ENCODE results near the gene ATP7A.
"Not testable (repeated sequence)": the region's sequence is repeated elsewhere in the genome, so short reads cannot be mapped to it uniquely, and the experiment has no call there.

The ATP7A gene

GRCh38 chrX:77910108-77910840 is at the start of gene ATP7A:
Gene ATP7A, plus strand, starts transcription at chrX:77910693. Its CDS starts 60,949 bp downstream, at chrX:77971642.
- DNase-seq, result peak; percentile 93 to 95

DNA sequence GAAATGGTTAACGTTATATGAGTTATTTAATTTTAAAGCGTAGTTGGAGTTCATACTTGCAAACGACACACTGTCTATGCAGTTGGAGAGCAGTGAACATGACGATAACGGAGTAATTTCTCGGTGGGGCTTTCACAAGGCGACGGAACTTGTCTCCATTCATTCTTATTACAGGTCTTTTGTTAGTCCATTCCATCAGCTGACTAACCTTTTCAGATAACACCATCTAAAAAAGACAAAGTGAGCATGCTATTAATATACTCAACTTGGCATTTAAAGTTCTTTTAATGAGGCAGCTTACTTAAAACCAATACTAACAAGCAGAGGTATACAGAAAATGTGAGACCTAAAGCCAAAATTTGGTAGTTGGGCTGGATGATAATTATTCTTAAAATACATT is 35.1 kb upstream of the ATP7A start:
- DNase-seq, result no peak

DNA sequence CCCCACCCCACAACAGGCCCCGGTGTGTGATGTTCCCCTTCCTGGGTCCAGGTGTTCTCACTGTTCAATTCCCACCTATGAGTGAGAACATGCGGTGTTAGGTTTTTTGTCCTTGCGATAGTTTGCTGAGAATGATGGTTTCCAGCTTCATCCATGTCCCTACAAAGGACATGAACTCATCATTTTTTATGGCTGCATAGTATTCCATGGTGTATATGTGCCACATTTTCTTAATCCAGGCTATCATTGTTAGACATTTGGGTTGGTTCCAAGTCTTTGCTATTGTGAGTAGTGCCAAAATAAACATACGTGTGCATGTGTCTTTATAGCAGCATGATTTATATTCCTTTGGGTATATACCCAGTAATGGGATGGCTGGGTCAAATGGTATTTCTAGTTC is 29.1 kb upstream of the ATP7A start:
- DNase-seq, result not testable (repeated sequence)

- DNase-seq, result no peak
Observed at GRCh38 chrX:77892887-77893286, 17.6 kb upstream of the ATP7A start.

GRCh38 chrX:77893713-77894112 is 16.8 kb upstream of the ATP7A start:
- no peak for DNase-seq

DNA sequence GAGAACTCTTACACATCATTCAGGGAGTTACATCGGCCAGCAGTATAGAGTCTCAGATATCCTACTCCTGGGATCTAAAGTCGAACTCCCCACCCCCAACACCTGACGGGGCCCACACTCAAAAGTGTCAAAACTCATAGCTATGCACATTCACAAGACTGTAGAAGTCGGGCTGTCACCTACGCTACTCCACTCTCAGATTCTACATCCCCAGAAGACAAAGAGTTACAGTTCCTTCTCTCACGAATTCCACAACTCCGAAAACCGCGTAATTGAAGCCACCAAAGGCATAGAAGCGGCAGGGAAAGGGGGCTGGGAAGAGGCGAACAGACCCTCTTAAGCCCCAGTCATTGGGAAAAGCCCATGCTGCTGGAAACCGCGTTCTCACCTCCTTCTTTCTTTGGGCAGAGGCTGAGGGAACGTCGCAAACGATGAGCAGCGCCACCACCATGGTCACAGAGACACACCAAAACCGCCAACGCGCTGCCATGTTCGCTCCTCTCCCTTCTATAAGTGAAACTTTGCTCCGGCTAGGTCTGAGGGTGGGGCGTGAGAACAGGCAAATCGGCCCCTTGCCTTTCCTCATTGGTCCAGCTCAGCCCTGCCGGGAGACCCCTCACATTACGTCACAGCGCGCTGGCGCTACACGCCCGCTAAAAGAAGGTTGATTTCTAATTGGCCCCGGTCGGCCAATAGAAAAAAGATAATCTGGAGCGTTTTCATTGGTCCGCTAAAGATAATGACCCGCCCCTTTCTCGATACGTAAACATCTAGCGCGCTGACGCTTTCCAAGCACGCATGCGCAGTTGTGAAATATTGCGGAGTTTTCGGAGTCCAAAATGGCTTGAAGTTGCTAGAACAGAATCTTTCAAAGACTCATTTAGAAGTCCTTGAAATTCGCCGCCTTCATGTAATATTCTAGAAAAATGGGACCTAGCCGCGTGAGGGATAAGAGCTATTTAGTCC is 15.3 kb upstream of the ATP7A start, which contains the start of gene MAGT1:
Gene MAGT1 (minus strand): TSS at position 515 of the 966 bp plus-strand sequence. CDS start 25 bp downstream, at position 490.
- DNase-seq, result peak; percentile 97

DNA sequence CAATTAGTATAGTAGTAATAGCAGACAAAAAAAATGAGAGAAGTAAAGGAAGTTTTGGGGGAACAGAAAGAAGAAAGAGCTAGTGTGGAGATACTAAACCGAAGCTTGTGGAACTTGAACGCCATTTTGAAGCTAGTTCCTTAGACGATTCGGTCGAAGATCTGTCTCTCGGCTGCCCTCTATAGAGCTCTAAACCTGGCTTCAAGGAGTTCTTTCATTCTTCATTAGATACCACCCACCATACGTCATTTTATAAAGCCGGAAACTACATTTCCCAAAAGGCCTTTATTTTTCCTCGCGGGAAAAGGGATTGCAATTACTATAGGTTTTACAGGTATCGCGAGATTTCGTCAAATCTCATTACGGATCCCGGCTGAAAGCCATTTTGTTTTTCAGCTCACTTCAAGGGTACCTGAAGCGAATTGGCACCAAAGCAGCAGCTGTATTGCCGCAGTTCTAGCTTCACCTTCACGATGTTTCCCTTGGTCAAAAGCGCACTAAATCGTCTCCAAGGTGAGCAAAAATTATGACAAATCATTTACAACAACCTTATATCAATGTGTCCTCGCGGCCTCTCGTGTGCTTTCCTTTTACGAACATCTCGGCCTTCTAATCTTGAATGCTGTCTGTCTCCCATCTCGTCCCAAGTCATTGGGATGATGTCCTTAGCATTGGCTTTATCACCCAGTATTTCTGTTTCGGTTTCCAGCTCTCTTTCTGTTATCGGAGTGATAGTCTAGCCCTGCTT is 11.2 kb upstream of the ATP7A start, which contains the start of gene COX7B:
Gene COX7B (plus strand): TSS at position 388 of the 748 bp plus-strand sequence. CDS start 86 bp downstream, at position 474.
- DNase-seq, result peak; percentile 97

DNA sequence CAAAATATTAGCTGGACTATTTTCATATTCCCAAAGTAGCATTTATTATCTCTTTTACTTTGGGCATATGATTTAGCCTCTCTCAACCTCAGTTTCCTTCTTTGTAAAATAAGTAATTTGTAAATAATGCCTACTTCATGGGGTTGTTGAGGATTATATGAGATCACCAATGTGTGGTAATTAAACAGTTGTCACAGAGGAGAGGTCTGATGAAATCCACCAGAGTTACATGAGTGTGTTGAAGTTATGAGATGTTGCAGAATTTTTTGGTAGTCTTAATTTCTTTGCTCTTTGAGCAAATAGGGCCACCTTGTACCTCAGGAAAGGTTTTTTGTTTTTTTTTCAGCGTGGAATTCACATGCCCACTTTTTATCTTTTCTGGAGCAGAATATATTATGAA is 9.8 kb upstream of the ATP7A start:
- DNase-seq, result no peak

GRCh38 chrX:77901506-77901905 is 9.0 kb upstream of the ATP7A start:
- DNase-seq, result no peak

DNA sequence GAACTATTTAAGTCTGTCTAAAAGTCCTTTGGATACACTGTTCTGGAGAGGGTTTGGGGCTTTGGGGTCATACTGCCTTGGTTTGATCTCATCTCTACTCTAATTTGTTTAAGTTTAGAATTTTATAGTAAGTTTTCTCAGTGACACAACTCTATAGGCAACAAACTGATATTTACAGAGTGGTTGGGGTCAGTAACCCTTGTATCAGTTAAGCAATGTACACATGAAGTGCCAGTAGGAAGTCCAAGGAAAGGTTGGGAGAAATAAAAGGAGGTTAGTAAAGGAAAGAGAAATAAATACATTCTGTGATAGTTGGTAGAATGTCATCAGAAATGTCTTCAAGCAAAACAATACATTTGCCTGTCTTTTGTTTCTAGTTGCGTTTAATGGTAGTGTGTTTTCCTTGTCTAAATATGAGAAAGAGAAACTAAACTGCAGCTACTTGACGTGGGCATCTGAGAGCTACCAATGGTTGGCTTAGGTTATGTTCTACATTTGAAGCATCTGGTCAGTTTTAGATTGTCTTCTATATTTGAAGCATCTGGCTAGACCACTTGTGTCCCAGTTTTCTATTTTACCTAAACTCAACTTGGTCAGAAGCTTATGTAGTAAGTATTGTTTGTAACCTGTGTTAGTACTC is 6.9 kb downstream of the ATP7A start:
- no peak for DNase-seq

DNA sequence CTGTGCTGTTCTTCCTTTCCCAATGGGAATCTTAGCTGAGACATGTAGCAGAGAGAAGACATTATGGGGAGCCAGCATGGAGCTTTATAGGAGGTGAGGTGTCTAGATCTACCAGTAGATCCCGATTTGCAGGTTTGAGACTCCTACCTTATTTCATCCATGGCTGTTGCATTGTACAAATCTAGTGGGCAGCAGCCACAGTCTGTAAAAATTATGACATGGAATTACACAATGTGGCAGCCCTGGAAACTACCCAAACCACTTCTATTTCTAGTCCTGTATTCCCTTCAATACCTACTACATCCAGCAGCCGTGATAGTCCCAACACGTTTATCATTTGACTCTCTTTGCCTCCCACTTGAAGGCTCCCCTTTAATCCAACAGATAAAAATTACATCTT is 8.1 kb downstream of the ATP7A start:
- DNase-seq, result no peak

- not testable (repeated sequence) for DNase-seq
Observed at GRCh38 chrX:77919370-77919769, 8.9 kb downstream of the ATP7A start.

- no peak for DNase-seq
Observed at GRCh38 chrX:77922787-77923186, 12.3 kb downstream of the ATP7A start.

DNA sequence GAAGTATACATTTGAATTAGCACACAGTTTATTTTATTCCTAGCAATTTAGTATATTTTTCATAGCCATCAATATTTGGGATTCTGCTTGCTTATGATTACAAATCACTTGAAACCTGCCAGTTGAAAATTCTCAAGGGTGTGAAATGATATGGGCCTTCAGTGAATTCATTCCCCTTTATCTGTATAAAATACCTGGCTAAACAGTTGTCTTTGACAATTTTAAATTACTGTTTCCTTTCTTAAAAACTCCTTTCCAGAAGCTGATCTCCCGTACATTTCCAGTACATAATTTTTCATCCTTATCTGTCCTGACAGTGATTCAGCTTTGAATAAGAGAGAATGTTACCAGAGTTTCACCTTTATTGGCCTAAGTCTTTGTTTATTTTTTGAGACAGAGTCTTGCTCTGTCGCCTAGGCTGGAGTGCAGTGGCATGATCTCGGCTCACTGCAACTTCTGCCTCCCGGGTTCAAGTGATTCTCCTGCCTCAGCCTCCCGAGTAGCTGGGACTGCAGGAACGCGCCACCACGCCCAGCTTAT is 13.9 kb downstream of the ATP7A start:
- no peak for DNase-seq

DNA sequence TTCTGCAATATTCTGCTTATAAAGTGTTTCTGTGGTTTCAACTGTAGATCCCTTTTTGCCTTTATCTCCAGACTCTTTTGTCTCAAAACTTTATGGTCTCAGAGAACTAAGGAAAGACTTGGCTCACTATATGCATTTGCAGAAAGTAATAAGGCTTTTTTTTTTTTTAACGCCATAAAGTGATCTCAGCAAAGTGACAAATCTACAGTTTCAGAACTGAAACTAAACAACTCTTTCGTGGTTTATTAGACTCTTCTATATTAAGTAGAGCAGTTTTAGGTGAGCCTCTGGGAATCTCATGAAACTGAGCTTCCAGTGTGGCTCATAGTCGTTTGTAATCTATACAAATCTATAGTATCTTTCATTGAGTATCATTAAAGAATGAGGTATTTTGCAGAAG is 15.3 kb downstream of the ATP7A start:
- DNase-seq, result no peak

DNA sequence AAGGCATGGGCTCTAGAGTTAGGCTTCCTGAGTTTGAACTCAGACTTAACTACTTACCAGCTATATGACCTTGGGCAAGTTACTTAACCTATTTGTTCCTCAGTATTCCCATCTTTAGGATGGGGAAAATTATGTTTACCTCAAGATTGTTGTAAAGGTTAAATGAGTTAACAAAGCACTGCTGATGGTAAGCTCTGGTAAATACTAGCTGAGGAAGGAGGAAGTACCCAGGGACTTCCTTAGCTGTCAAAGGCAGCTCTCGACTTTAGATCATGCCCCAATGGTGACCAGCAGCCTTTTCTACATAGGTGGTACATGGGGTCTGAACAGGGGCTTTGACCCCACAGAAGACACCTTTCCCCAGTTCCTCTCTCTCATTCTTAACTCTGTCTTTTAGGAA is 20.1 kb downstream of the ATP7A start:
- DNase-seq, result no peak

DNA sequence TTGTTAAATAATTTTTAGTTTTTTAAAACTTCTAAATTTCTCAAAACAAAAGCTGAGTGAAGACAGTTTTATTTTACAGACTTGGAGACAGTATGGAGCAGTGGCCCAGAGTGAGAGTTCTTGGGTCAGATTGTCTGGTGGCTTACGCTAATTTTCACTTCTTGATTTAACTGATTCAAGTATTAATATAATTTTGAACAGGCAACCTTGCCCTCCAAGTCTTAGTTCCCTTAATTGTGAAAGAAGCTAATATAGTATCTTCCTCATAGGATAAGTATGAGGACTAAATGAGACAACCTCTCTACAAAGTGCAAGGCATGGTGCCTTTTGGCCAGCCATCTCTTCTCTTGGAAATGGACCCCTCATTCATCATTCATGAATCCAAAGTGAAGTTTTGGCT is 25.4 kb downstream of the ATP7A start:
- no peak for DNase-seq

DNA sequence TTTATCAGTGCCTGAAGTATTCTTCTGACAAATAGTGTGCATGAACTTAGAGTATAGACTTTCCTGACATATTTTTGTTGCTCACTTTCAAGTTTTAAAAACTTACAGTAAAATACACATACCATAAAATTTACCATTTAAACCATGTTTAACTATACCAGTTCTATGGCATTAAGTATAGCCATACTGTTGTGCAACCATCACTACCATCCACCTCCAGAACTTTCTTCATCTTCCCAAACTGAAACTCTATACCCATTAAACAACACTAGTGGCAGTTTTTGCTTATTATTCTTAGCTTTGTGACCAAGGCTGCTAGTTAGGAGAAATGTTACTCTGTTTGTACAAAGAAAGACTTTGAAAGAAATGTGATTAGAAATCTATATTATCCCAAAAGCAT is 25.8 kb downstream of the ATP7A start:
- DNase-seq, result no peak

- no peak for DNase-seq
Observed at GRCh38 chrX:77937291-77937690, 26.8 kb downstream of the ATP7A start.

DNA sequence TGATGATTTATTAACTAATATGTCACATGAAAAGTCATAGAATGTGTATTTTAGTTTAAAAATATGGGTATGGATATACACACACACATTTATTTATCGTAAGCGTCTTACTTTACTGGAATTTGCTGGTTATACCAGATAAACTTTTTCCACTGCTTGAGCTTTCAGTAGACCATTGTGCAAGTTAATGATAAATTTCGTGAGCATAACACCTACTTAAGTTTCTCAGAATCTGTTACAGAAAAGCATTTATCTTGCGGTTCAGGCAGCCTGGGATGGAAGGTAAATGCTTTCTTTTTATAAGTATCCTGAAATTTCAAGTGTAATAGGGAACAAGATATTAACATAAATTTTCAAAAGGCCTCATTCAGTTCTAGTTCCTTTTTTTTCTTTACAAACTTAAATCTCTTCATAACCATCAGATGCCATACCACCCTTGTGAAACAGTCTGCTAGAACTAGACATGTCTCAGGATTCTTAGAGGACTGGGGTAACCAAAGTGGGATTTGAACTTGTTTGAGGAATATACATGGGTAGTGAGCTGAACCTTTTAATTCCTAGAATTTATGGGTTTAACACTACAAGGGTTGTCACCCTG is 27.7 kb downstream of the ATP7A start:
- DNase-seq, result no peak

DNA sequence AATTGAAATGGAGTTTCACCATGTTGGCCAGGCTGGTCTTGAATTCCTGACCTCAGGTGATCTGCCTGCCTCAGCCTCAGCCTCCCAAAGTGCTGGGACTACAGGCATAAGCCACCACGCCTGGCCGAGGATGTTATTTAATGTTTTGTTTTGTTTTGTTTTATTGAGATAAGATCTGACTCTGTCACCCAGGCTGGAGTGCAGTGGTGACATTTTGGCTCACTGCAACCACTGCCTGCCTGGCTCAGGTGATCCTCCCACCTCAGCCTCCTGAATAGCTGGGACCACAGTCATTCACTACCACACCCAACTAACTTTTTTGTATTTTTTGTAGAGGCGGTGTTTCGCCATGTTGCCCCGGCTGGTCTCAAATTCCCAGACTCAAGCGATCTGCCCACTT is 34.5 kb downstream of the ATP7A start:
- not testable (repeated sequence) for DNase-seq

Measured in NCI-H526 (cell line).